Measurements from ENCODE around the gene RPS6KA1.

The RPS6KA1 gene

DNA sequence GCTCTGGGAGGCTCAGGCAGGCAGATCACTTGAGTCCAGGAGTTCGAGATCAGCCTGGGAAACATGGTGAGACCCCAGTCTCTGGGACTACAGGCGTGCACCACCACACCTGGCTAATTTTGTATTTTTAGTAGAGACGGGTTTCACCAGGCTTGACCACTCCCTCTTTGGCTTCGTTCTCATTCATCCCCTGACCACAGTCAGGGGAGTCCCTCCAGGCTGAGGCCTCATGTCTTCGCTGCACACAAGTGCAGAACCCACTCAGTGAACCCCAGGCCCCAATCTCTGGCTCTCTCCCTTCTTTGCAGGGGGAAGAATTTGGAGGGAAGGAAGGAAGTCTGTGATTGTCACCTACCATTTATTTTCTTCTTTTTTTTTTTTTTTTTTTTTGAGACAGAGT is 9.2 kb upstream of the RPS6KA1 start:
- no peaks in the 10 kb centered on the region for H3K9me3 ChIP-seq (ENCODE audit: low read length)
- TF ChIP-seq, protein P1, sequence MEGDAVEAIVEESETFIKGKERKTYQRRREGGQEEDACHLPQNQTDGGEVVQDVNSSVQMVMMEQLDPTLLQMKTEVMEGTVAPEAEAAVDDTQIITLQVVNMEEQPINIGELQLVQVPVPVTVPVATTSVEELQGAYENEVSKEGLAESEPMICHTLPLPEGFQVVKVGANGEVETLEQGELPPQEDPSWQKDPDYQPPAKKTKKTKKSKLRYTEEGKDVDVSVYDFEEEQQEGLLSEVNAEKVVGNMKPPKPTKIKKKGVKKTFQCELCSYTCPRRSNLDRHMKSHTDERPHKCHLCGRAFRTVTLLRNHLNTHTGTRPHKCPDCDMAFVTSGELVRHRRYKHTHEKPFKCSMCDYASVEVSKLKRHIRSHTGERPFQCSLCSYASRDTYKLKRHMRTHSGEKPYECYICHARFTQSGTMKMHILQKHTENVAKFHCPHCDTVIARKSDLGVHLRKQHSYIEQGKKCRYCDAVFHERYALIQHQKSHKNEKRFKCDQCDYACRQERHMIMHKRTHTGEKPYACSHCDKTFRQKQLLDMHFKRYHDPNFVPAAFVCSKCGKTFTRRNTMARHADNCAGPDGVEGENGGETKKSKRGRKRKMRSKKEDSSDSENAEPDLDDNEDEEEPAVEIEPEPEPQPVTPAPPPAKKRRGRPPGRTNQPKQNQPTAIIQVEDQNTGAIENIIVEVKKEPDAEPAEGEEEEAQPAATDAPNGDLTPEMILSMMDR (IDR thresholded peaks at IDR 0.05; ENCODE audit: low read length), result no peak
- TF ChIP-seq EZH2 (IDR thresholded peaks at IDR 0.05; ENCODE audit: borderline replicate concordance, low read length), result no peak
- H3K4me1 ChIP-seq (ENCODE audit: insufficient read depth, low read length, severe bottlenecking), result peaks cover 9% of the 10 kb centered on the region
- H3K9ac ChIP-seq (ENCODE audit: low read length), result no peak overlapping the region
- no peaks in the 10 kb centered on the region for H3F3A ChIP-seq (ENCODE audit: insufficient read depth, low read length)
- no peaks in the 10 kb centered on the region for H3K9me2 ChIP-seq (ENCODE audit: low read depth, low read length)
- H3K4me2 ChIP-seq (ENCODE audit: low read length), result no peak overlapping the region
- H3K27me3 ChIP-seq (ENCODE audit: insufficient read depth, low read length), result no peaks in the 10 kb centered on the region; the same call in 1 of the 2 replicates
- H3K27ac ChIP-seq (ENCODE audit: low read depth, low read length, poor library complexity, severe bottlenecking), result no peak overlapping the region
- H3K79me2 ChIP-seq (ENCODE audit: insufficient read depth, low read length), result no peaks in the 10 kb centered on the region
- H2AFZ ChIP-seq (ENCODE audit: low read length), result no peak overlapping the region
- no peaks in the 10 kb centered on the region for H4K20me1 ChIP-seq (ENCODE audit: insufficient read depth, low read length)
- H3K36me3 ChIP-seq (ENCODE audit: insufficient read depth, low read length), result no peaks in the 10 kb centered on the region
- no peak overlapping the region for H3K4me3 ChIP-seq (ENCODE audit: low read depth, low read length, poor library complexity, severe bottlenecking)

DNA sequence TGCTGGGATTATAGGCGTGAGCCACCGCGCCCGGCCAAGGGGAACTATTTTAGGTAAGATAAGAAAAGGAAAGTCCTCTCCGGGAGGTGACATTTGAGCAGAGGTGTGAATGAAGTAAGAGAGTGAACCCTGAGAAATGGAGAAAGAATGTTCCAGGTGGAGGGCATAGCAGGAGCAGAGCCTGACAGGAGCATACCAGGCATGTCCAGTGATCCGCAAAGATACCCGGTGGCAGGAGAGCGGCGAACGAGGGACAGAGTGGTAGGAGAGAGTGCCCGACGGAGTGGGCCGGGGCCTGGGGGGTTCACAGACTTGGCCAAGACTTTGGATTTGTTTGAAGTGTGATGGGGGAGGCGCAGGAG is 7.9 kb upstream of the RPS6KA1 start:
- no peak overlapping the region for H3K4me2 ChIP-seq (ENCODE audit: low read length)
- H3K36me3 ChIP-seq (ENCODE audit: insufficient read depth, low read length), result no peaks in the 10 kb centered on the region

DNA sequence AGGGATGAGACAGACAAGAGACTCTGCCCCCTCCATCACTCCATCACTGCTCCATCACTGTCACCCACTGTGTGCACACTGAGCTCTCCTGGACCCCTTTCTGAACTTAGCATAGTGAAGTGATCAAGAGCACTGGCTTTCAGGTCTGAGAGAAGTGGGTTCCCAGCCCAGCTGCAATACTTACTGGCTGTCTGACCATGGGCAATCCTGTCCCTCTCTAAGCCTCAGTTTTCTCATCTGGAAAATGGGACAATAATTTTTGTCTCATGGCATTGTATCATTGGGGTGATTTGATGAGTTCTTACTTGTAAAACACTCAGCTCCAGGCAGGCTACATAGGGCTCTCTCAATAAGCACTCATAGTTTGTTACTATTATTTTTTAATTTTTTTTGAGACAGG is 7.5 kb upstream of the RPS6KA1 start:
- H3K9me2 ChIP-seq (ENCODE audit: low read depth, low read length), result no peaks in the 10 kb centered on the region
- no peaks in the 10 kb centered on the region; the same call in 1 of the 2 replicates for H3K27me3 ChIP-seq (ENCODE audit: insufficient read depth, low read length)
- TF ChIP-seq, protein P1 (IDR thresholded peaks at IDR 0.05; ENCODE audit: low read length), result no peak
- no peak for TF ChIP-seq EZH2 (IDR thresholded peaks at IDR 0.05; ENCODE audit: borderline replicate concordance, low read length)
- no peak overlapping the region for H3K27ac ChIP-seq (ENCODE audit: low read depth, low read length, poor library complexity, severe bottlenecking)
- H3K79me2 ChIP-seq (ENCODE audit: insufficient read depth, low read length), result no peaks in the 10 kb centered on the region
- H3K36me3 ChIP-seq (ENCODE audit: insufficient read depth, low read length), result no peaks in the 10 kb centered on the region
- no peaks in the 10 kb centered on the region for H3F3A ChIP-seq (ENCODE audit: insufficient read depth, low read length)
- H3K9me3 ChIP-seq (ENCODE audit: low read length), result no peaks in the 10 kb centered on the region
- H3K4me1 ChIP-seq (ENCODE audit: insufficient read depth, low read length, severe bottlenecking), result peaks cover 9% of the 10 kb centered on the region
- no peak overlapping the region for H3K4me3 ChIP-seq (ENCODE audit: low read depth, low read length, poor library complexity, severe bottlenecking)
- H4K20me1 ChIP-seq (ENCODE audit: insufficient read depth, low read length), result no peaks in the 10 kb centered on the region
- H3K9ac ChIP-seq (ENCODE audit: low read length), result no peak overlapping the region
- H2AFZ ChIP-seq (ENCODE audit: low read length), result no peak overlapping the region
- H3K4me2 ChIP-seq (ENCODE audit: low read length), result no peak overlapping the region

More for the DNA sequence above, 7.9 kb upstream of the RPS6KA1 start:
- Histone ChIP-seq H4K20me1 (ENCODE audit: insufficient read depth, low read length) (no peaks in the 10 kb centered on the region), H2AFZ (ENCODE audit: low read length) (no peak overlapping the region), H3K4me1 (ENCODE audit: insufficient read depth, low read length, severe bottlenecking) (peaks cover 9% of the 10 kb centered on the region), H3K4me3 (ENCODE audit: low read depth, low read length, poor library complexity, severe bottlenecking) (no peak overlapping the region), H3K9ac (ENCODE audit: low read length) (no peak overlapping the region), H3K9me2 (ENCODE audit: low read depth, low read length) (no peaks in the 10 kb centered on the region), H3K27ac (ENCODE audit: low read depth, low read length, poor library complexity, severe bottlenecking) (no peak overlapping the region), H3K9me3 (ENCODE audit: low read length) (no peaks in the 10 kb centered on the region), H3F3A (ENCODE audit: insufficient read depth, low read length) (no peaks in the 10 kb centered on the region), H3K79me2 (ENCODE audit: insufficient read depth, low read length) (no peaks in the 10 kb centered on the region), H3K27me3 (ENCODE audit: insufficient read depth, low read length) (no peaks in the 10 kb centered on the region; the same call in 1 of the 2 replicates)
- TF ChIP-seq, protein P1 (IDR thresholded peaks at IDR 0.05; ENCODE audit: low read length), result no peak
- no peak for TF ChIP-seq EZH2 (IDR thresholded peaks at IDR 0.05; ENCODE audit: borderline replicate concordance, low read length)

All from OCI-LY1 (cell line).